Measurements from ENCODE around the gene MXD3. TPM values are rescaled to one million over a fixed set of nuclear protein-coding genes. Genes with fewer than 3 reads are reported as not detected.
A peak's percentile ranks its signal among the peaks of the same experiment; 100 is the strongest.

Gene MXD3
- polyA plus RNA-seq, 2 of the 4 experiments (the other 2 are of a cell fraction) = 5.3 to 16.9 TPM

- peaks cover 37% of the 10 kb centered on the region for H3K4me1 ChIP-seq
- POLR2A ChIA-PET = no interaction called here
- CTCF ChIA-PET = interaction anchor here (1.1 to 7.9 kb wide), 2 partner anchors 11 to 24 kb away, joined by 3 to 111 read pairs; no protein-coding TSS in a partner anchor
- FAIRE-seq (no peak), ATAC-seq (no peak), DNase-seq (ENCODE audit: low read depth in 1 of 2, low spot score in 1 of 2) (no peak)
- H3K27ac ChIP-seq = no peak overlapping the region
- H3K9me3 ChIP-seq = no peaks in the 10 kb centered on the region
- 92% methylated on average over 6 of the region's 6 CpGs for WGBS (ENCODE audit: missing lambda C conversion rate)
- no peak overlapping the region for H3K4me3 ChIP-seq
- no peak overlapping the region for H3K4me2 ChIP-seq
- TF ChIP-seq ZC3H11A (IDR thresholded peaks at IDR 0.05) = no peak
- TF ChIP-seq POLR2A (IDR thresholded peaks at IDR 0.05; ENCODE audit: low read length) = no peak
- TF ChIP-seq HMGXB4 (CRISPR knock-in tag; IDR thresholded peaks at IDR 0.05; ENCODE audit: borderline replicate concordance) = no peak
- TF ChIP-seq CHD4 (IDR thresholded peaks at IDR 0.05; ENCODE audit: borderline replicate concordance) = no peak
- no peak for TF ChIP-seq POLR2AphosphoS2 (conservative IDR thresholded peaks at IDR 0.05; ENCODE audit: low read length)
- TF ChIP-seq MAFK (IDR thresholded peaks at IDR 0.05; ENCODE audit: partially characterized antibody) = no peak
- TF ChIP-seq EHMT2 (IDR thresholded peaks at IDR 0.05; ENCODE audit: low read depth) = no peak
Observed at GRCh38 chr5:177329883-177330282, 18.2 kb upstream of the MXD3 start.

GRCh38 chr5:177328545-177329231, 17.0 kb upstream of the MXD3 start:
- no peak for FAIRE-seq
- no peak for TF ChIP-seq EHF (CRISPR knock-in tag; IDR thresholded peaks at IDR 0.05)
- TF ChIP-seq GATA3 (IDR thresholded peaks at IDR 0.05; ENCODE audit: borderline replicate concordance) = no peak
- no peak for TF ChIP-seq FOSB (CRISPR knock-in tag; IDR thresholded peaks at IDR 0.05)
- TF ChIP-seq ELK1 (IDR thresholded peaks at IDR 0.05; ENCODE audit: low read depth, low read length) = no peak
- no peak for TF ChIP-seq NR3C1 (IDR thresholded peaks at IDR 0.05)
- TF ChIP-seq ESRRA (IDR thresholded peaks at IDR 0.05; ENCODE audit: borderline replicate concordance, low read length) = no peak
- no peak for TF ChIP-seq FOXS1 (CRISPR knock-in tag; IDR thresholded peaks at IDR 0.05)
- TF ChIP-seq FOSL2 (IDR thresholded peaks at IDR 0.05) = no peak
- TF ChIP-seq FOSL2 (CRISPR knock-in tag; IDR thresholded peaks at IDR 0.05) = no peak
- TF ChIP-seq RARB (CRISPR knock-in tag; IDR thresholded peaks at IDR 0.05) = no peak
- no peak for TF ChIP-seq RCOR1 (IDR thresholded peaks at IDR 0.05; ENCODE audit: low read depth, low read length)
- TF ChIP-seq JUNB (IDR thresholded peaks at IDR 0.05) = no peak
- TF ChIP-seq ZC3H11A (IDR thresholded peaks at IDR 0.05) = no peak
- TF ChIP-seq CBX2 (IDR thresholded peaks at IDR 0.05; ENCODE audit: borderline replicate concordance, low read depth) = no peak
- no peak for TF ChIP-seq MYC (IDR thresholded peaks at IDR 0.05; ENCODE audit: borderline replicate concordance, low read length)
- no peak for TF ChIP-seq HES2 (IDR thresholded peaks at IDR 0.05)
- TF ChIP-seq HOXB13 (CRISPR knock-in tag; IDR thresholded peaks at IDR 0.05; ENCODE audit: low read depth) = no peak
- POLR2A ChIA-PET = no interaction called here
- Histone ChIP-seq H3K9me3 (no peaks in the 10 kb centered on the region), H3K4me1 (peaks cover 43% of the 10 kb centered on the region), H3K4me3 (no peak overlapping the region), H3K4me2 (peak overlapping the region; percentile 58), H3K27ac (peak overlapping the region; percentile 41 to 81; a peak in 5 of 6 replicates)
- WGBS (ENCODE audit: missing lambda C conversion rate) = 87% methylated on average over 19 of the region's 19 CpGs
- DNase-seq (ENCODE audit: low read depth in 1 of 2, low spot score in 1 of 2) = no peak
- ATAC-seq = no peak
- CTCF ChIA-PET = interaction anchor here (1.2 to 3.4 kb wide), 7 partner anchors 8 to 172 kb away, joined by 3 to 21 read pairs (median 5); no protein-coding TSS in a partner anchor

Measured in A549 (cell line).